H1 (cell line): ENCODE data around the gene ZNF57.

Experiments used
- CBX5 ChIP-seq: fragments of 300-800, 300-1000 bp; sonication (generic); IDR thresholded peaks from 2 replicates; pipeline ENCODE4 v1.7.1; 2016; ENCODE audit warnings: antibody characterized with exemption, low read length, low read depth
- CREB1 ChIP-seq: IDR thresholded peaks from 2 replicates; pipeline ENCODE4 v1.6.1; 2012; ENCODE audit warnings: inconsistent platforms
- GABPA ChIP-seq: IDR thresholded peaks from 2 replicates; pipeline ENCODE4 v1.6.1; 2011; ENCODE audit warnings: mild to moderate bottlenecking, low read length, moderate library complexity, borderline replicate concordance; ENCODE audit not compliant: insufficient read depth
- JUN ChIP-seq: IDR thresholded peaks from 2 replicates; pipeline ENCODE4 v1.6.1; 2011; ENCODE audit warnings: low read depth, mild to moderate bottlenecking, improper control_type of control experiment, low read length
- MAFK ChIP-seq: IDR thresholded peaks from 2 replicates; pipeline ENCODE4 v1.6.1; 2012; ENCODE audit warnings: low read depth, mild to moderate bottlenecking, improper control_type of control experiment, low read length
- NANOG ChIP-seq: IDR thresholded peaks from 2 replicates; pipeline ENCODE4 v1.6.1; 2011; ENCODE audit warnings: low read length, low read depth, mild to moderate bottlenecking, inconsistent platforms; ENCODE audit not compliant: insufficient read depth, poor library complexity, severe bottlenecking
- PHF8 ChIP-seq: fragments of 200-600 bp; sonication (generic); conservative IDR thresholded peaks from 2 replicates; pipeline ENCODE4 v1.7.1; 2012; ENCODE audit warnings: low read depth, mild to moderate bottlenecking, inconsistent platforms, low read length, moderate library complexity
- POLR2AphosphoS5 ChIP-seq: IDR thresholded peaks from 2 replicates; pipeline ENCODE4 v1.6.1; 2011; ENCODE audit warnings: low read depth, low read length
- RFX5 ChIP-seq: IDR thresholded peaks from 2 replicates; pipeline ENCODE4 v1.6.1; 2011; ENCODE audit warnings: low read depth, low read length, improper control_type of control experiment, borderline replicate concordance
- TAF1 ChIP-seq: IDR thresholded peaks from 2 replicates; pipeline ENCODE4 v1.6.1; 2011; ENCODE audit warnings: mild to moderate bottlenecking, low read depth, low read length
- YY1 ChIP-seq: IDR thresholded peaks from 2 replicates; pipeline ENCODE4 v1.6.1; 2011; ENCODE audit warnings: low read depth, mild to moderate bottlenecking, low read length
- TF ChIP-seq, protein P1 (sequence below), 3 experiments: IDR thresholded peaks; 1 replicate in 2 of 3; 2 replicates in 1 of 3; pipeline versions ENCODE4 v1.5.1 to v1.6.1; 2011; ENCODE audit warnings: low read length in 3 of 3, mild to moderate bottlenecking in 3 of 3, inconsistent platforms in 2 of 3, low read depth in 1 of 3, moderate library complexity in 1 of 3; ENCODE audit not compliant: insufficient read depth in 1 of 3; ENCODE audit errors: control extremely low read depth in 1 of 3
- TF ChIP-seq, protein P2 (sequence below): IDR thresholded peaks from 2 replicates; pipeline ENCODE4 v1.6.1; 2011; ENCODE audit warnings: low read depth, mild to moderate bottlenecking, low read length; ENCODE audit not compliant: insufficient read depth

DNA sequence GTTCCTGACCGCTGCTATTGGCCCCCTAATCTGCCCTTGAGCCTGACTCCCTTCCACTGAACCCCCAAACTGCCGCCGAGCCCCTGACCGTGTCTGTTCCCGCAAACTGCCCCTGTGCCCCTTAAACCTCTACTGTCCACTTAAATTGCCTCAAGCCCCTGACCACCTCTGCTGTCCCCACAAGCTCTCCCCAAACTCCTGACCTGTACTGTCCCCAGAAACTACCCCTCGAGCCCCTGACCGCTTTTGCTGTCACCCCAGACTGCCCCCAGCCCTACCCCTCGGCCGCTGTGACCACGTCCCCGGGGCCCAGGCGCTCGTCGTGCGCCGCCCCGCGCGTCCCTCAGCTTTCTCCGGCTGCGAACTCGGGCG is 43.7 kb downstream of the ZNF57 start:
- no peak for TF ChIP-seq GABPA
- TF ChIP-seq JUN: no peak
- TF ChIP-seq NANOG: no peak
- TF ChIP-seq, protein P1, sequence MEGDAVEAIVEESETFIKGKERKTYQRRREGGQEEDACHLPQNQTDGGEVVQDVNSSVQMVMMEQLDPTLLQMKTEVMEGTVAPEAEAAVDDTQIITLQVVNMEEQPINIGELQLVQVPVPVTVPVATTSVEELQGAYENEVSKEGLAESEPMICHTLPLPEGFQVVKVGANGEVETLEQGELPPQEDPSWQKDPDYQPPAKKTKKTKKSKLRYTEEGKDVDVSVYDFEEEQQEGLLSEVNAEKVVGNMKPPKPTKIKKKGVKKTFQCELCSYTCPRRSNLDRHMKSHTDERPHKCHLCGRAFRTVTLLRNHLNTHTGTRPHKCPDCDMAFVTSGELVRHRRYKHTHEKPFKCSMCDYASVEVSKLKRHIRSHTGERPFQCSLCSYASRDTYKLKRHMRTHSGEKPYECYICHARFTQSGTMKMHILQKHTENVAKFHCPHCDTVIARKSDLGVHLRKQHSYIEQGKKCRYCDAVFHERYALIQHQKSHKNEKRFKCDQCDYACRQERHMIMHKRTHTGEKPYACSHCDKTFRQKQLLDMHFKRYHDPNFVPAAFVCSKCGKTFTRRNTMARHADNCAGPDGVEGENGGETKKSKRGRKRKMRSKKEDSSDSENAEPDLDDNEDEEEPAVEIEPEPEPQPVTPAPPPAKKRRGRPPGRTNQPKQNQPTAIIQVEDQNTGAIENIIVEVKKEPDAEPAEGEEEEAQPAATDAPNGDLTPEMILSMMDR (IDR thresholded peaks at IDR 0.05; ENCODE audit: control extremely low read depth in 1 of 3, insufficient read depth in 1 of 3, low read depth in 1 of 3, low read length in 3 of 3): no peak
- no peak for TF ChIP-seq YY1
- no peak for TF ChIP-seq MAFK
- TF ChIP-seq RFX5: no peak
- no peak for TF ChIP-seq TAF1
- TF ChIP-seq CBX5: no peak
- no peak for TF ChIP-seq POLR2AphosphoS5
- TF ChIP-seq, protein P2, sequence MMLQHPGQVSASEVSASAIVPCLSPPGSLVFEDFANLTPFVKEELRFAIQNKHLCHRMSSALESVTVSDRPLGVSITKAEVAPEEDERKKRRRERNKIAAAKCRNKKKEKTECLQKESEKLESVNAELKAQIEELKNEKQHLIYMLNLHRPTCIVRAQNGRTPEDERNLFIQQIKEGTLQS: no peak
- no peak for TF ChIP-seq CREB1
- TF ChIP-seq PHF8: no peak; the same call in 1 of the 2 replicates
